ENCODE measurements around the gene WDR1.

The WDR1 gene

GRCh38 chr4:10084651-10085358 is 31.8 kb downstream of the WDR1 start:
- DNase-seq (ENCODE audit: low read depth) = no peak

- no peak for DNase-seq (ENCODE audit: low read depth)
Measured at GRCh38 chr4:10083861-10084641, 32.5 kb downstream of the WDR1 start.

GRCh38 chr4:10083331-10083771 is 33.2 kb downstream of the WDR1 start:
- DNase-seq (ENCODE audit: low read depth) = no peak

- no peak for DNase-seq (ENCODE audit: low read depth)
Measured at GRCh38 chr4:10082459-10083272, 33.9 kb downstream of the WDR1 start.

- DNase-seq (ENCODE audit: low read depth) = no peak
Measured at GRCh38 chr4:10082047-10082446, 34.6 kb downstream of the WDR1 start.

- DNase-seq (ENCODE audit: low read depth) = no peak
Measured at GRCh38 chr4:10081218-10081606, 35.4 kb downstream of the WDR1 start.

GRCh38 chr4:10080589-10081217 is 35.9 kb downstream of the WDR1 start:
- DNase-seq (ENCODE audit: low read depth) = no peak

- DNase-seq (ENCODE audit: low read depth) = no peak
Measured at GRCh38 chr4:10079912-10080588, 36.5 kb downstream of the WDR1 start.

GRCh38 chr4:10079256-10079655 is 37.3 kb downstream of the WDR1 start:
- no peak for DNase-seq (ENCODE audit: low read depth)

- no peak for DNase-seq (ENCODE audit: low read depth)
Measured at GRCh38 chr4:10078481-10079233, 37.9 kb downstream of the WDR1 start.

- DNase-seq (ENCODE audit: low read depth) = no peak
Measured at GRCh38 chr4:10077483-10078335, 38.9 kb downstream of the WDR1 start.

GRCh38 chr4:10077076-10077475 is 39.5 kb downstream of the WDR1 start:
- DNase-seq (ENCODE audit: low read depth) = no peak

GRCh38 chr4:10075953-10076391 is 40.6 kb downstream of the WDR1 start:
- no peak for DNase-seq (ENCODE audit: low read depth)

- no peak for DNase-seq (ENCODE audit: low read depth)
Measured at GRCh38 chr4:10075158-10075863, 41.3 kb downstream of the WDR1 start.

- DNase-seq (ENCODE audit: low read depth) = no peak
Measured at GRCh38 chr4:10074767-10075105, 41.9 kb downstream of the WDR1 start.

- DNase-seq (ENCODE audit: low read depth) = no peak
Measured at GRCh38 chr4:10074076-10074766, 42.4 kb downstream of the WDR1 start.

GRCh38 chr4:10072420-10073017 is 44.1 kb downstream of the WDR1 start:
- no peak for DNase-seq (ENCODE audit: low read depth)

- DNase-seq (ENCODE audit: low read depth) = no peak
Measured at GRCh38 chr4:10069075-10069642, 47.4 kb downstream of the WDR1 start.
